DMS153 treated with DMSO at 0.1 percent for 48 hours (cell line): Measurements from ENCODE around the gene SLC16A10.
"Not testable (repeated sequence)": the region's sequence is repeated elsewhere in the genome, so short reads cannot be mapped to it uniquely, and the experiment has no call there.

ENCODE experiments used
- DNase-seq: peaks from one replicate; lab custom pipeline; 2025; ENCODE audit not compliant: unreplicated experiment; lab: John Stamatoyannopoulos, UW

The SLC16A10 gene

GRCh38 chr6:111129013-111129412 lies 41.7 kb downstream of the SLC16A10 start:
- no peak for DNase-seq

- DNase-seq = not testable (repeated sequence)
Observed at GRCh38 chr6:111131018-111131417, 43.7 kb downstream of the SLC16A10 start.

GRCh38 chr6:111132669-111133068 lies 45.4 kb downstream of the SLC16A10 start:
- not testable (repeated sequence) for DNase-seq

GRCh38 chr6:111134236-111134869 lies 47.0 kb downstream of the SLC16A10 start:
- not testable (repeated sequence) for DNase-seq

GRCh38 chr6:111137489-111138093 lies 50.3 kb downstream of the SLC16A10 start:
- DNase-seq = not testable (repeated sequence)

- DNase-seq = no peak
Observed at GRCh38 chr6:111147440-111147839, 60.1 kb downstream of the SLC16A10 start.

GRCh38 chr6:111148110-111148509 lies 60.8 kb downstream of the SLC16A10 start:
- DNase-seq = no peak

GRCh38 chr6:111150577-111150976 lies 63.3 kb downstream of the SLC16A10 start:
- DNase-seq = no peak

GRCh38 chr6:111154981-111155380 lies 67.7 kb downstream of the SLC16A10 start:
- no peak for DNase-seq

GRCh38 chr6:111157412-111157811 lies 70.1 kb downstream of the SLC16A10 start:
- no peak for DNase-seq

GRCh38 chr6:111159633-111160032 lies 72.3 kb downstream of the SLC16A10 start:
- DNase-seq = no peak

- no peak for DNase-seq
Observed at GRCh38 chr6:111161650-111162049, 74.3 kb downstream of the SLC16A10 start.

- DNase-seq = no peak
Observed at GRCh38 chr6:111162504-111162903, 75.2 kb downstream of the SLC16A10 start.

- DNase-seq = no peak
Observed at GRCh38 chr6:111171577-111172400, 84.5 kb downstream of the SLC16A10 start.

- DNase-seq = no peak
Observed at GRCh38 chr6:111172563-111172962, 85.3 kb downstream of the SLC16A10 start.

- DNase-seq = no peak
Observed at GRCh38 chr6:111173341-111173740, 86.0 kb downstream of the SLC16A10 start.

- no peak for DNase-seq
Observed at GRCh38 chr6:111173946-111174345, 86.6 kb downstream of the SLC16A10 start.

- no peak for DNase-seq
Observed at GRCh38 chr6:111175109-111175508, 87.8 kb downstream of the SLC16A10 start.

GRCh38 chr6:111176038-111176759 lies 88.9 kb downstream of the SLC16A10 start:
- no peak for DNase-seq

GRCh38 chr6:111176760-111177099 lies 89.4 kb downstream of the SLC16A10 start:
- DNase-seq = no peak

- DNase-seq = no peak
Observed at GRCh38 chr6:111177131-111177530, 89.8 kb downstream of the SLC16A10 start.
